VCaP (cell line): ENCODE measurements around the gene TTLL10.
"Not testable (repeated sequence)": the region's sequence is repeated elsewhere in the genome, so short reads cannot be mapped to it uniquely, and the experiment has no call there.

ENCODE experiments used
- H3K27ac ChIP-seq: fragments of 450-650 bp; 2 replicates; pipeline ENCODE4 v1.5.1; 2017
- CTCF ChIP-seq: fragments of 450-650 bp; conservative IDR thresholded peaks from 2 replicates; pipeline ENCODE4 v1.5.1; 2017; ENCODE audit warnings: mild to moderate bottlenecking, moderate library complexity

The TTLL10 gene

GRCh38 chr1:1136547-1137230 lies 37.0 kb upstream of the TTLL10 start:
- no peak for TF ChIP-seq CTCF
- no peak overlapping the region for H3K27ac ChIP-seq

GRCh38 chr1:1137256-1138045 lies 36.2 kb upstream of the TTLL10 start:
- no peak overlapping the region for H3K27ac ChIP-seq

GRCh38 chr1:1140673-1141072 lies 33.0 kb upstream of the TTLL10 start:
- no peak overlapping the region for H3K27ac ChIP-seq
- TF ChIP-seq CTCF = no peak

More at GRCh38 chr1:1137256-1138045, 36.2 kb upstream of the TTLL10 start:
- TF ChIP-seq CTCF = no peak

GRCh38 chr1:1141244-1141910 lies 32.3 kb upstream of the TTLL10 start:
- TF ChIP-seq CTCF = no peak
- H3K27ac ChIP-seq = no peak overlapping the region

GRCh38 chr1:1141911-1142250 lies 31.8 kb upstream of the TTLL10 start:
- no peak for TF ChIP-seq CTCF
- H3K27ac ChIP-seq = no peak overlapping the region

- not testable (repeated sequence) for H3K27ac ChIP-seq
These were observed 31.3 kb upstream of the TTLL10 start for GRCh38 chr1:1142352-1142751.

- TF ChIP-seq CTCF = no peak
- no peak overlapping the region for H3K27ac ChIP-seq
These were observed 30.8 kb upstream of the TTLL10 start for GRCh38 chr1:1142844-1143243.
